Left cardiac atrium (tissue), 4 donors: ENCODE results near the gene TMEM14C. TPM values are rescaled to one million over a fixed set of nuclear protein-coding genes. Genes with fewer than 3 reads are reported as not detected.
"Not testable (repeated sequence)": the region's sequence is repeated elsewhere in the genome, so short reads cannot be mapped to it uniquely, and the experiment has no call there.

Source experiments
- ATAC-seq, 2 donors: fragments of 200-7000 bp; cut with Tn5 transposase; one replicate each; pipeline ENCODE4 v1.9.1; 2020; ENCODE audit warnings: mild to moderate bottlenecking in 2 of 2, moderate library complexity in 2 of 2
- DNase-seq: peaks from one replicate; pipeline ENCODE4 v3.0.0-alpha.2; 2020
- intact Hi-C, 2 donors: fragments of 100-400 bp; cut with DNase I; formaldehyde crosslinking; loops; one replicate each; pipeline versions ENCODE4 v1.14.1 to v1.15.1; 2022 to 2023
- total RNA-seq, 2 donors: library from RNA; stranded (reverse); fragmentation: NEBNext Ultra II Directional; extraction: Animal tissue kit (Norgen Biotek cat#: 25700); gene quantifications; one replicate each; pipeline ENCODE4 v1.2.1, GENCODE V29; 2021
- donor health status: DM: no; HTN: yes; CAD: no.
- donor health status: DM: no; HTN: yes; CAD: no; lungs with severe emphysema.
- donor health status: DM: yes; HTN: yes; CAD: no.
- donor health status: Dilated cardiomyopathy.

The TMEM14C gene
- total RNA-seq, 2 donors from 2014 or later, result 103 to 108 TPM

GRCh38 chr6:10749734-10750133 is 26.9 kb downstream of the TMEM14C start:
- no peak for DNase-seq
- ATAC-seq, result no peak
- intact Hi-C loops, result no loop called here

GRCh38 chr6:10750568-10750967 is 27.7 kb downstream of the TMEM14C start:
- DNase-seq, ATAC-seq, intact Hi-C loops: not testable (repeated sequence)

DNA sequence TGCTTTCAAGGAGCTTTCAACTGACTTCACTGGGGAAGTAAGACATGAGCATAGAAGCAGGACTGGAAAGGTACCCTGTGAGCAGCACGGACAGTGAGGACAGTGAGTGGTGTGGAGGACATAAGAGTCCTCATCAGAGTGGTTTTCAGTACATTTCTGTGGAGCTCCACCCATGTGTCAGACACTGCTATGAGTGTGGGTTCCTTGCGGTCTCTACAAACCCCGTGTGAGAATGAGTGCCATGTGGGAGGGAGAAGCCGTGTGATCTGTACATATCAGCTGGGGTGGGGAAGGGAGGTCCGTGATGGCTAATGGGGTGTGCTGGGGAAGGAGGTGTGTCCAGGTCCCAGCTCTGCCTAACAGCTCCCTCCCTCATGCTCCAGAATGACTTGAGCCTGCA is 28.9 kb downstream of the TMEM14C start:
- intact Hi-C loops, DNase-seq, ATAC-seq: not testable (repeated sequence)

DNA sequence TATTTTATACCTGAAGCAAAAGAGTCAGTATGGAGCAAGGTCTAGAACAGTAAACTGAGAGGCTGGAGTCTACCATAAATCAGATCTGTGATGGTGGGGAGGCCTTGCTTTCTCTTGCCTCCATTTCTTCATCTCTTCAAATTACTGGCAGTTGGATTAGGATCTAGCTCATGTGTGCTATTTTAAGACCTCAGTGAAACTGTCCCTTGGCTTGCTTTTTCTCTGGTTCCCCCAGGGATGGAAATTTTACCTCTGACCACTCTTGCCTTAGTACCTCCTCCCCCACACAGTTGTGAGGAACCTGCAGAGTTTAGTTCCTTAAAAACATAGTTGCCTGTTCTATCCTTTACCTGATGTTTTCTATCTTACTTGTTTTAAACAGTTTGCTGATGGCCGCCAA is 33.2 kb downstream of the TMEM14C start:
- ATAC-seq (peak in 1 of 2 donors; percentile 39), DNase-seq (no peak)
- intact Hi-C loops, result no loop called here

GRCh38 chr6:10759312-10759839 is 36.5 kb downstream of the TMEM14C start:
- peak; percentile 38 to 58 for ATAC-seq
- intact Hi-C loops, result no loop called here
- DNase-seq, result no peak

GRCh38 chr6:10759884-10760329 is 37.0 kb downstream of the TMEM14C start:
- DNase-seq (peak; percentile 47), ATAC-seq (peak; percentile 67 to 96)
- intact Hi-C loops, result no loop called here

GRCh38 chr6:10763006-10763405 is 40.1 kb downstream of the TMEM14C start:
- no peak for ATAC-seq
- intact Hi-C loops, result no loop called here
- no peak for DNase-seq

- intact Hi-C loops, result no loop called here
- DNase-seq (no peak), ATAC-seq (no peak)
Measured at GRCh38 chr6:10769419-10769818, 46.5 kb downstream of the TMEM14C start.

GRCh38 chr6:10771371-10771894 is 48.6 kb downstream of the TMEM14C start:
- DNase-seq, result no peak
- intact Hi-C loops, result no loop called here
- no peak for ATAC-seq

- ATAC-seq (no peak), DNase-seq (no peak)
- intact Hi-C loops, result no loop called here
Measured at GRCh38 chr6:10778230-10778629, 55.4 kb downstream of the TMEM14C start.

DNA sequence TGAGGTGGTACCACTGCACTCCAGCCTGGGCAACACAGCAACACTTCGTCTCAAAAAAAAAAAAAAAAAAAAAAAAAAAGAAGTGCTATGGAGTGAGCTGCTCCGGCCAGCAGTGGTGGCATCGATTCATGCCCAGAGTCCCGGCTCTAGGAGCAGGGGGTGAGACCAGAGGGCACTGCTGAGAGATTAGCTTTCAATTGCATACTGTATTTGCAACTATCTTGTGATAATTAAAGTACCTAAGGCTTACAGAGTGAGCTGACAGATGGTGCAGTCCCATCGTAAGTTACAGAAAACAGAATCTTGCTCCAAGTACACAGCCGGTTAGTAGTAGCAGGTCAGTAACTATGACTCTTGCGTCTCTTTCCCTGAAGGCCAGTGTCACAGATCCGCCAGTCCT is 56.2 kb downstream of the TMEM14C start:
- no peak for ATAC-seq
- intact Hi-C loops, result no loop called here
- no peak for DNase-seq

Other genes starting within 250 kb of the TMEM14C start
- gene GCNT2, start 201.7 kb upstream of the TMEM14C start, total RNA-seq, result 1 to 10 TPM; 3.5 to 4.1 TPM
- gene C6orf52, start 28.5 kb upstream of the TMEM14C start, total RNA-seq, result not detected
- 10 to 100 TPM in 1 of 2 donors, 1 to 10 TPM in 1; 9.0 to 14.9 TPM for gene PAK1IP1, start 28.1 kb upstream of the TMEM14C start, total RNA-seq
- 100 to 1,000 TPM in 1 of 2 donors, 10 to 100 TPM in 1; 91.3 to 101 TPM for gene TMEM14B, start 24.7 kb downstream of the TMEM14C start, total RNA-seq
- under 1 TPM; 0.08 to 0.38 TPM for gene MAK, start 115.5 kb downstream of the TMEM14C start, total RNA-seq
- gene GCM2, start 159.0 kb downstream of the TMEM14C start, total RNA-seq, result not detected
- under 1 TPM; 0.59 to 0.73 TPM for gene SYCP2L, start 164.0 kb downstream of the TMEM14C start, total RNA-seq